Measurements from ENCODE around the gene GRB2.
A peak's percentile ranks its signal among the peaks of the same experiment; 100 is the strongest.

The GRB2 gene

DNA sequence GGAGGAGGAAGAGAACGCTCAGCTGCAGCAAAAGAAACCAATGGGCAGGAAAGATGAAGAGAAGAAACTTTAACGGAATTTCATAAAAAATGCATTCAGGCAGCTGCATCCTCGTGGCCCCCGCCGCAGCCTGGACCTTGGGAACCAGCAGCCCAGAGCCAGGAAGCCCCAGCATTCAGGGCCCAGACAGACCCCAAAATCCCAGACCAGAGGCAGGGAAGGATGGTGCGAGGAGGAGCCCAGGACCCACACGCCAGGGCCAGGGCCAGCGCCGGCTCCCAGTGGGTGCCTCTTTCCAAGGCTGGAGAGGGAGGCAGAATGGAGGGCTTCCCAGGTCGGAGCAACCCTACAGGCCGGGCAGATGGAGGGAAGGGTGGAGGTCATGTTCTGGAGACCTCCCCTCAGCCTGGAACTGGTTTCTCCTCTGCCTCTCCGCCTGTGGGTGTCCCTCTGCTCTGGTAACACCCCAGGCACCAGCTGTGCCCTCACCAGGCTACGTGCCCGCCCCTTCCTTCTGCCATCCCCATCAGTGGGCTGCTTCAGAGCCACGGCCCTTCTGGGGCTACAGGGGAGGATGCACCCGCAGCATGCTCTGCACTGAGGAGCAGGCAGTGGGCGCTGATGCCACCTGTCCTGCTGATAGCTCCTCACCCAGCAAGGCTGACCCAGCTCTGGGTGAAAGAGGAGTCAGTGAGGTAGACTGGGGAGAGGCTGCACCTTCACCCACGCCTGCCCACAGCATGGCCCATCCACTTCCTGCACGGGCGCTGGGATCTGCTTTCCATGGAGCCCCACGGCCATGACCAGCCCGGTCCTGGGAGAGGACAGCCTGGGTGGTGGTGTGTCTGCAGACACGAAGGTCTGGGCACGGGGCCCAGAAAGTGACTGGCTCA lies 133.3 kb downstream of the GRB2 start:
- DNase-seq (ENCODE audit: low read depth, low spot score) = no peak

GRCh38 chr17:75271233-75271954 lies 134.1 kb downstream of the GRB2 start:
- peak overlapping the region; percentile 84 for H3K4me3 ChIP-seq (ENCODE audit: insufficient read length, low read depth)
- DNase-seq (ENCODE audit: low read depth, low spot score) = no peak

More for the DNA sequence above, 133.3 kb downstream of the GRB2 start:
- H3K27me3 ChIP-seq (ENCODE audit: insufficient read depth, insufficient read length) = peaks cover 13% of the 10 kb centered on the region
- no peaks in the 10 kb centered on the region for H3K9me3 ChIP-seq (ENCODE audit: insufficient read depth, low read length)
- peaks cover 34% of the 10 kb centered on the region for H3K36me3 ChIP-seq (ENCODE audit: insufficient read depth, insufficient read length, low read length)
- H3K9ac ChIP-seq (ENCODE audit: insufficient read length, low read depth) = peak overlapping the region; percentile 96
- H3K4me1 ChIP-seq (ENCODE audit: insufficient read depth, insufficient read length) = peaks cover 16% of the 10 kb centered on the region
- peak overlapping the region; percentile 84 for H3K4me3 ChIP-seq (ENCODE audit: insufficient read length, low read depth)
- no peak for TF ChIP-seq YY1 (IDR thresholded peaks at IDR 0.05; ENCODE audit: insufficient read depth, insufficient read length)
- no peak for TF ChIP-seq SUZ12 (IDR thresholded peaks at IDR 0.05; ENCODE audit: extremely low read depth, insufficient read depth, insufficient read length)
- TF ChIP-seq ZNF274 (IDR thresholded peaks at IDR 0.05; ENCODE audit: low read depth, low read length) = no peak

DNA sequence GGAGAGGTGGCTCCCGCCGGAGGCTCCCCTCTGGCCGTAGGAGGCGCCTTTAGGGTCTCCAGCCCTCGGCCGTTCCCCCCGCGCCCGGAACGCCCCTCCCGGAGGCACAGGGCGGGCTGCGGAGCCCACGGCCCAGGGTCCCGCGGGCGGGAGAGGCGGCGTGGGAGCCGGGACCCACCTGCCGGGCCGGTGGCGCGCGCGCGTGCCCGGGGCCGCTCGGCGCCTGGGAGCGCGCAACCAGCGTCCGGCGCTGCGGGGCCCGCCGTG lies 134.6 kb downstream of the GRB2 start, which contains the start of gene MIF4GD:
Gene MIF4GD (minus strand): TSS at position 266 of the 267 bp plus-strand sequence. CDS start 1,036 bp downstream, outside the sequence.
- Histone ChIP-seq H3K4me1 (ENCODE audit: insufficient read depth, insufficient read length) (peaks cover 19% of the 10 kb centered on the region), H3K36me3 (ENCODE audit: insufficient read depth, insufficient read length, low read length) (peaks cover 43% of the 10 kb centered on the region), H3K9ac (ENCODE audit: insufficient read length, low read depth) (peak within 1 kb of the TSS; percentile 96), H3K27me3 (ENCODE audit: insufficient read depth, insufficient read length) (peaks cover 13% of the 10 kb centered on the region), H3K4me3 (ENCODE audit: insufficient read length, low read depth) (peak within 1 kb of the TSS; percentile 84), H3K9me3 (ENCODE audit: insufficient read depth, low read length) (no peaks in the 10 kb centered on the region)
- TF ChIP-seq YY1 (IDR thresholded peaks at IDR 0.05; ENCODE audit: insufficient read depth, insufficient read length) (no peak), SUZ12 (IDR thresholded peaks at IDR 0.05; ENCODE audit: extremely low read depth, insufficient read depth, insufficient read length) (no peak), ZNF274 (IDR thresholded peaks at IDR 0.05; ENCODE audit: low read depth, low read length) (no peak)
- DNase-seq (ENCODE audit: low read depth, low spot score) = no peak

More at GRCh38 chr17:75271233-75271954, 134.1 kb downstream of the GRB2 start:
- H3K9ac ChIP-seq (ENCODE audit: insufficient read length, low read depth) = peak overlapping the region; percentile 96
- no peak for TF ChIP-seq ZNF274 (IDR thresholded peaks at IDR 0.05; ENCODE audit: low read depth, low read length)
- TF ChIP-seq YY1 (IDR thresholded peaks at IDR 0.05; ENCODE audit: insufficient read depth, insufficient read length) = no peak
- TF ChIP-seq SUZ12 (IDR thresholded peaks at IDR 0.05; ENCODE audit: extremely low read depth, insufficient read depth, insufficient read length) = no peak
- H3K9me3 ChIP-seq (ENCODE audit: insufficient read depth, low read length) = no peaks in the 10 kb centered on the region
- H3K4me1 ChIP-seq (ENCODE audit: insufficient read depth, insufficient read length) = peaks cover 19% of the 10 kb centered on the region
- peaks cover 13% of the 10 kb centered on the region for H3K27me3 ChIP-seq (ENCODE audit: insufficient read depth, insufficient read length)
- H3K36me3 ChIP-seq (ENCODE audit: insufficient read depth, insufficient read length, low read length) = peaks cover 38% of the 10 kb centered on the region

DNA sequence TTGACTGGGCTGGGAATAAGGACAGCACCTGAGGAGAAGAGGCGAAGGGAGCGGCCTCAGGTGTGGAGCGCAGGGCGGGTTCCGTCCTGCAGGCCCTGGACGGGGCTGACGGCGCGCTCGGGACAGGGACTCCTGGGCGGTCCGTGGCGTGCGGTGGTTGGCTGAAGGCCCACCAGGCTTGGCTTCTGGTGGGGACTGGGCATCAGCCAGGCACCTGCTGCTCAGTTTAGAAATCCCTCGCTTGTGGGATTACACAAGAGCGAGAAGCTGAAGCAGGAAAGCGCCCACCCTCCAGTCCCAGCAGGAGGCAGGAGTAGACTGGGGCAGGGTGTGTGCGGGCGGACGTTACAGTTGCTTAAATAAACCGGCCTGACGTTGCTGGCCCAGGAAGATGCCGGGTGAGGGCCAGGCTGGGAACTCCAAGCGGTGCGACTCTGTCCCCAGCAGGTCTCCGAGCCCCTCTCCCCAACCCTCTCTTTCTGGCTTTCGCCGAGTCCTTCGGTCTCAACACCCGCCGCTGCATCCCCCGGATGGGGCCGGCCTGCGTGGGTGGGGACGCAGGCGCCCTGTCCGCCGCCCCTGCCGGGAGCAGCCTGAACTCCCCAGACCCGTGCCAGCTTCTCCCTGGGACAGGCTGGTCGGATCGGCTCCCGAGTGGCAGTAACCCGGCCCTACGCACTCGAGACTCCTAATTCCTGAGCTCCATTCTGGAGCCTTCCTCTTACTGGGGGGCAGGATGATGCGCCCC lies 135.1 kb downstream of the GRB2 start:
- H3K9ac ChIP-seq (ENCODE audit: insufficient read length, low read depth) = peak overlapping the region; percentile 96
- peaks cover 19% of the 10 kb centered on the region for H3K4me1 ChIP-seq (ENCODE audit: insufficient read depth, insufficient read length)
- H3K27me3 ChIP-seq (ENCODE audit: insufficient read depth, insufficient read length) = peaks cover 13% of the 10 kb centered on the region
- TF ChIP-seq YY1 (IDR thresholded peaks at IDR 0.05; ENCODE audit: insufficient read depth, insufficient read length) (no peak), ZNF274 (IDR thresholded peaks at IDR 0.05; ENCODE audit: low read depth, low read length) (no peak), SUZ12 (IDR thresholded peaks at IDR 0.05; ENCODE audit: extremely low read depth, insufficient read depth, insufficient read length) (no peak)
- peaks cover 46% of the 10 kb centered on the region for H3K36me3 ChIP-seq (ENCODE audit: insufficient read depth, insufficient read length, low read length)
- no peaks in the 10 kb centered on the region for H3K9me3 ChIP-seq (ENCODE audit: insufficient read depth, low read length)
- peak overlapping the region; percentile 84 for H3K4me3 ChIP-seq (ENCODE audit: insufficient read length, low read depth)
- DNase-seq (ENCODE audit: low read depth, low spot score) = no peak

- no peak for DNase-seq (ENCODE audit: low read depth, low spot score)
- H3K27me3 ChIP-seq (ENCODE audit: insufficient read depth, insufficient read length) = peaks cover 13% of the 10 kb centered on the region
- H3K4me1 ChIP-seq (ENCODE audit: insufficient read depth, insufficient read length) = peaks cover 19% of the 10 kb centered on the region
- H3K4me3 ChIP-seq (ENCODE audit: insufficient read length, low read depth) = peak overlapping the region; percentile 84
- H3K9me3 ChIP-seq (ENCODE audit: insufficient read depth, low read length) = no peaks in the 10 kb centered on the region
- H3K9ac ChIP-seq (ENCODE audit: insufficient read length, low read depth) = peak overlapping the region; percentile 96
- TF ChIP-seq ZNF274 (IDR thresholded peaks at IDR 0.05; ENCODE audit: low read depth, low read length) (no peak), YY1 (IDR thresholded peaks at IDR 0.05; ENCODE audit: insufficient read depth, insufficient read length) (no peak), SUZ12 (IDR thresholded peaks at IDR 0.05; ENCODE audit: extremely low read depth, insufficient read depth, insufficient read length) (no peak)
- peaks cover 48% of the 10 kb centered on the region for H3K36me3 ChIP-seq (ENCODE audit: insufficient read depth, insufficient read length, low read length)
Observed at GRCh38 chr17:75269844-75270217, 135.6 kb downstream of the GRB2 start.
